Ectodermal cell (in vitro differentiated cells): ENCODE results near the gene RPL13.
"Not testable (repeated sequence)": the region's sequence is repeated elsewhere in the genome, so short reads cannot be mapped to it uniquely, and the experiment has no call there.

Experiments
- H3K27ac ChIP-seq: 2 replicates; pipeline ENCODE4 v1.7.0; 2013; ENCODE audit warnings: mild to moderate bottlenecking, low read depth, low read length; ENCODE audit not compliant: insufficient read depth, poor library complexity, severe bottlenecking
- H3K27me3 ChIP-seq: 2 replicates; pipeline ENCODE4 v1.7.0; 2013; ENCODE audit warnings: mild to moderate bottlenecking, low read length; ENCODE audit not compliant: insufficient read depth, control insufficient read depth, poor library complexity, severe bottlenecking
- H3K36me3 ChIP-seq: one replicate; pipeline ENCODE4 v1.7.0; 2013; ENCODE audit warnings: low read length; ENCODE audit not compliant: control insufficient read depth, insufficient read depth
- H3K4me1 ChIP-seq: one replicate; pipeline ENCODE4 v1.7.0; 2013; ENCODE audit warnings: low read length; ENCODE audit not compliant: control insufficient read depth, insufficient read depth
- H3K4me3 ChIP-seq: 2 replicates; pipeline ENCODE4 v1.7.0; 2013; ENCODE audit warnings: low read depth, low read length, control low read depth; ENCODE audit not compliant: insufficient read depth
- H3K9me3 ChIP-seq: 2 replicates; pipeline ENCODE4 v1.7.0; 2013; ENCODE audit warnings: mild to moderate bottlenecking, low read length, moderate library complexity; ENCODE audit not compliant: control insufficient read depth
- WGBS, 2 experiments: methylation state at CpG; one replicate each; pipeline ENCODE4 v1.1.7; 2013; ENCODE audit warnings: missing lambda C conversion rate in 2 of 2; 5-methylcytosine and 5-hydroxymethylcytosine counted together

Gene RPL13

GRCh38 chr16:89570342-89570923 is 10.0 kb downstream of the RPL13 start:
- Histone ChIP-seq H3K36me3 (no peaks in the 10 kb centered on the region), H3K9me3 (no peaks in the 10 kb centered on the region), H3K27ac (no peak overlapping the region), H3K4me1 (peaks cover 4% of the 10 kb centered on the region), H3K27me3 (peaks cover 18% of the 10 kb centered on the region), H3K4me3 (no peak overlapping the region)
- 89 to 90% methylated on average over 30 of the region's 30 CpGs for WGBS, 2 experiments

GRCh38 chr16:89570983-89571598 is 10.6 kb downstream of the RPL13 start:
- H3K4me3 ChIP-seq, H3K4me1 ChIP-seq, H3K36me3 ChIP-seq, H3K27ac ChIP-seq, H3K9me3 ChIP-seq: not testable (repeated sequence)
- H3K27me3 ChIP-seq: peaks cover 24% of the 10 kb centered on the region
- WGBS, 2 experiments: 89 to 90% methylated on average over 35 to 36 of the region's 36 CpGs

- Histone ChIP-seq H3K4me3 (no peak overlapping the region), H3K27me3 (peaks cover 30% of the 10 kb centered on the region), H3K9me3 (no peaks in the 10 kb centered on the region), H3K27ac (no peak overlapping the region), H3K36me3 (no peaks in the 10 kb centered on the region), H3K4me1 (no peaks in the 10 kb centered on the region)
- 89 to 92% methylated on average over 18 of the region's 18 CpGs for WGBS, 2 experiments
Observed at GRCh38 chr16:89571636-89572035, 11.2 kb downstream of the RPL13 start.

- peaks cover 34% of the 10 kb centered on the region for H3K27me3 ChIP-seq
- 93 to 96% methylated on average over 14 of the region's 14 CpGs for WGBS, 2 experiments
- no peak overlapping the region for H3K4me3 ChIP-seq
- H3K9me3 ChIP-seq: no peaks in the 10 kb centered on the region
- H3K27ac ChIP-seq: no peak overlapping the region
- no peaks in the 10 kb centered on the region for H3K4me1 ChIP-seq
- no peaks in the 10 kb centered on the region for H3K36me3 ChIP-seq
Observed at GRCh38 chr16:89572073-89572484, 11.6 kb downstream of the RPL13 start.

GRCh38 chr16:89572485-89573205 is 12.2 kb downstream of the RPL13 start:
- Histone ChIP-seq H3K27me3 (peaks cover 40% of the 10 kb centered on the region), H3K27ac (no peak overlapping the region), H3K9me3 (no peaks in the 10 kb centered on the region), H3K4me1 (no peaks in the 10 kb centered on the region), H3K4me3 (no peak overlapping the region), H3K36me3 (no peaks in the 10 kb centered on the region)
- WGBS, 2 experiments: 90 to 91% methylated on average over 19 of the region's 19 CpGs

- no peaks in the 10 kb centered on the region for H3K36me3 ChIP-seq
- no peaks in the 10 kb centered on the region for H3K9me3 ChIP-seq
- no peaks in the 10 kb centered on the region for H3K4me1 ChIP-seq
- peaks cover 43% of the 10 kb centered on the region for H3K27me3 ChIP-seq
- no peak overlapping the region for H3K27ac ChIP-seq
- 75% methylated on average over 31 of the region's 31 CpGs for WGBS, 2 experiments
- H3K4me3 ChIP-seq: no peak overlapping the region
Observed at GRCh38 chr16:89573826-89574680, 13.6 kb downstream of the RPL13 start.

- H3K27me3 ChIP-seq: peaks cover 43% of the 10 kb centered on the region
Observed at GRCh38 chr16:89574681-89575246, 14.3 kb downstream of the RPL13 start.

GRCh38 chr16:89575247-89576152 is 15.0 kb downstream of the RPL13 start, which contains the start of gene CPNE7:
TSS of gene CPNE7 (plus strand) at chr16:89575758. CDS start at chr16:89575898, 140 bp downstream.
- no peak within 1 kb of the TSS for H3K27ac ChIP-seq
- peak within 1 kb of the TSS; percentile 33 for H3K4me3 ChIP-seq
- H3K9me3 ChIP-seq: no peaks in the 10 kb centered on the region
- H3K4me1 ChIP-seq: no peaks in the 10 kb centered on the region
- H3K27me3 ChIP-seq: peaks cover 43% of the 10 kb centered on the region
- no peaks in the 10 kb centered on the region for H3K36me3 ChIP-seq
- 2% methylated on average over 103 of the region's 103 CpGs for WGBS, 2 experiments

More at GRCh38 chr16:89574681-89575246, 14.3 kb downstream of the RPL13 start:
- 2 to 3% methylated on average over 55 of the region's 55 CpGs for WGBS, 2 experiments
- Histone ChIP-seq H3K4me1 (no peaks in the 10 kb centered on the region), H3K36me3 (no peaks in the 10 kb centered on the region), H3K27ac (no peak overlapping the region), H3K4me3 (peak overlapping the region; percentile 29), H3K9me3 (no peaks in the 10 kb centered on the region)
